ENCODE data around the gene DCHS2. TPM values are rescaled to one million over a fixed set of nuclear protein-coding genes. Genes with fewer than 3 reads are reported as not detected.

Gene DCHS2
- total RNA-seq, 1 experiment from 2014 or later, result not detected

DNA sequence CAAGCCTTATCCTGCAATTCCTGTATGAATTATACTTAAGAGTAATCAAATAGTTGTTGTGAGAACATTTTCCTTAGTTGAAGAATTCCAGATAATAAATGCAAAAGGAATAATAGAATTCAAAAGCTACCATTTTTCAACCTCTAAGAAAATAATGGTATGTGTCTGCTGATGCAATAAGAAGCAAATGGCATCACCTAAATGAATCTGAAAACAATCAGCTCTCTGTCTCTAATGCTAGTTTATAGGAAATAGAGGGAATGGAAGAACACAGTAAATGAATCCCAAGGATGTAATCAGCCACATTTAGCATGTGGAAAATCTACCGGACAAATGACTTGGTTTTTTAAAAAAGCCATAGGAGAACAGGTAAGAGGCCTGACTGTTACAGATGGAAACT lies 115.1 kb downstream of the DCHS2 start:
- Histone ChIP-seq H3K4me3 (no peak overlapping the region), H3K27me3 (replicated peaks) (no peaks in the 10 kb centered on the region), H3K36me3 (no peaks in the 10 kb centered on the region), H3K27ac (no peak overlapping the region), H3K9me3 (replicated peaks) (no peaks in the 10 kb centered on the region), H3K4me1 (replicated peaks) (no peaks in the 10 kb centered on the region)
- no peak for DNase-seq (ENCODE audit: low read depth in 1 of 2, low spot score in 2 of 2)

DNA sequence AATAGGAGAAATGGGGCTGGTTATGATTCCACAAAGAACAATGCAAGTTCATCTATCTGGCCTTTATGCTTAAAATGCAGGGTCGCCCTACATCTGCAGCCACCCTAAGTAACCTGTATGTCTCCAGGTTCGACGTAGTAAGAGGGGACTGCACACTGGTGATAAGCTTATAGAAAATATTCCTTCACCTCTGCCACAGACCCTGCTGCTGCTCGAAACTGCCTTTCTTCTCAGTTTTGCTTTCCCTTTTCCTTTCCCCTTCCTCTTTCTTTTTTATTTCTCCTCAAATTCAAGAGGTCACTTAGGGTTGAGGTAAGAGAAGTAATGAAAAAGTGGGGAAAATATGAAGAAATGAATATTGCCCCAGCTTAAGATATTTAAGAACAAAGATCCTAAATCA lies 123.5 kb downstream of the DCHS2 start:
- H3K4me1 ChIP-seq (replicated peaks), result no peaks in the 10 kb centered on the region
- H3K4me3 ChIP-seq, result no peak overlapping the region
- H3K27me3 ChIP-seq (replicated peaks), result no peaks in the 10 kb centered on the region
- H3K36me3 ChIP-seq, result no peaks in the 10 kb centered on the region
- H3K9me3 ChIP-seq (replicated peaks), result no peaks in the 10 kb centered on the region
- H3K27ac ChIP-seq, result no peak overlapping the region
- DNase-seq (ENCODE audit: low read depth in 1 of 2, low spot score in 2 of 2), result no peak

DNA sequence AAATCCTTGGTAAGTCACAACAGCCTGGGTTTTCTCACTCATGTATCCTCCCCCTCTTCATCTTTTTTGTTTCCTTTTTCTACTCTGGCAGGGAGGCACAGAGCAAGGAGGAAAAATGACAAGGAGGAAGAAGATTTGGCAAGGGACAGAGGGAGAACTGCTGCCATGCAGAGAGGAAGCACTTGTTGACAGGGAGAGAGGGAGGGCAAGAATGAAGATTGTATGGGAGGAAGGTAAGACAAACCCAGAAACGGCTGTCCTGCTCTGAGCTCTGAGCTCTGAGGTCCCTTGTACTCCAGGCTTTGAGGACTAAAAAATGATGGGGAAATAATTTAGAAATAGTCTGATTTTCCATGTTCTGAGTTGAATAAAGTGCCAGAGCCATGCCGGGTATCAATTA lies 123.9 kb downstream of the DCHS2 start:
- H3K27ac ChIP-seq, result no peak overlapping the region
- H3K4me1 ChIP-seq (replicated peaks), result no peaks in the 10 kb centered on the region
- no peak for DNase-seq (ENCODE audit: low read depth in 1 of 2, low spot score in 2 of 2)
- H3K27me3 ChIP-seq (replicated peaks), result no peaks in the 10 kb centered on the region
- no peak overlapping the region for H3K4me3 ChIP-seq
- H3K36me3 ChIP-seq, result no peaks in the 10 kb centered on the region
- no peaks in the 10 kb centered on the region for H3K9me3 ChIP-seq (replicated peaks)

DNA sequence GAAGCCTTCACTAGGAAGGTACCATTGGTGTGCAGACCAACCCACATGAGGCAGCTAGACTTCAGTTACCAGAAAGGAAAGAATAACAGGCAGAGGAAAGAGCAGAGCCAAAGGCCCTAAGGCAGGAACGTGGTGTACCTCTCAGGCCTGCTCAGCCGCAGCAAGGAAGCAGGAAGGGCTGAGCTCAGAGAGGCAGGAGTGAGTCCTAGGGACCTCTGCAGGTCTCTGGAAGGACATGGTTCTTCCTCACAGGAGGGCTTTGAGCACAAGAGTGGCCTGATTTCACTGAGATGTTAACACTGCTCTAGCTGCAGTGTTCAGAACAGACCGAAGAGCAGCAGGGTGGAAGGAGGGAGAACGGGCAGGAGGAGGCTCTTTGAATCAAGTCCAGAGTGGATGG lies 124.6 kb downstream of the DCHS2 start:
- Histone ChIP-seq H3K4me3 (no peak overlapping the region), H3K4me1 (replicated peaks) (no peaks in the 10 kb centered on the region), H3K9me3 (replicated peaks) (no peaks in the 10 kb centered on the region), H3K27ac (no peak overlapping the region), H3K27me3 (replicated peaks) (no peaks in the 10 kb centered on the region), H3K36me3 (no peaks in the 10 kb centered on the region)
- DNase-seq (ENCODE audit: low read depth in 1 of 2, low spot score in 2 of 2), result no peak

DNA sequence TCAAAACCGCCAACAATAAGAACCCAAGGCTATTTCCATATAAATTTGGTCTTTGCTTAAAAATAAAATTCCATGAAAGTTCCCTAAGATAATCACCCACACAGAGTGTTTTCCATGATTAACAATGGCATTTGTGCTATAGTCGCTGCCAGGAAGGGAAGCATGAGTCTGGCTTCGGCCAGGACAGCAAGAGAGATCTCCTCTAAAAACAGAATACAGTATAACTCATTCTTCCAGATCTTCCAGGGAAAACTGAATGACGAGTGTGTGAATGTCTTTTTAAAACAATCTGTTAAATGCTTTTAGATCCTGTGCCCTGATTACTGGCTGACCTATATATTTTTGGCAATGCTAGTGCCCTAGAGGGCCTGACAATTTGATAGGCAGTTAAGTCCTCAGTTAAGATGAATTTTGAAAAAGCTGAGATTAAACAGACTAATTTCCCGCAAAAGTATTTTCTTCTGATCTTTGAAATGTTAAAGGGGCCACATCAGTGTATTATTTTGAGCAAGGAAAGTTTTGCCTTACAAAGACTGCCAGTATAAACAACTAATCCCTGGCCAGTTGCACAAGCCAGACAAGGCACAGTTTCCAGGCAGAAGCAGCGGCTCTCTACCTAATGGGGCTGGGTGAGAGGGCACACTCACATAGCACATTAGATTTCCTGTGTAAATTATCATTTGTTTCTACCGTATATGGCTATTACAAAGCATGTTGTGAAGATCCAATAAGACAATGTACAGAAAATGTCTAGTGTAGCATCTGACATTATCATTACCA lies 127.3 kb downstream of the DCHS2 start:
- H3K4me3 ChIP-seq, result no peak overlapping the region
- no peak for DNase-seq (ENCODE audit: low read depth in 1 of 2, low spot score in 2 of 2)
- no peak overlapping the region for H3K27ac ChIP-seq
- no peaks in the 10 kb centered on the region for H3K4me1 ChIP-seq (replicated peaks)
- no peaks in the 10 kb centered on the region; the same call in 1 of the 2 replicates for H3K27me3 ChIP-seq (replicated peaks)
- no peaks in the 10 kb centered on the region for H3K36me3 ChIP-seq
- H3K9me3 ChIP-seq (replicated peaks), result no peaks in the 10 kb centered on the region

DNA sequence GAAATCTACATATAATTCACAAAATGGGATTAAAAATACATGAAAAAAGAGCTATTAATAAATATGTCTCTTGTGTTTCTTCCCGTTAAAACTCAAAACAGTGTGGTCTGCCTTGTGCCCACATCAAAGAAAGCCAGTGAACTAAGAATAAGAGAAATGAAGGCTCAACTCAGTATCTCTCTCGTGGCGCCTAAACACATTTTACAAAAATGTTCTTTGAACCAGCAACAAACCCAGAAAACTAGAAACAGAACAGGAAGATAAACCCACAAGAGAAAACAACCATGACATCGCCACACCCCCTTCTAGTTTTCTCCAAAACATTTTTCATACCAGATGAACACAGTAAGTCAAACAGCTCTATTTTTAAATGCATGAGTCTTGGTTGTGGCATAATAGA lies 130.1 kb downstream of the DCHS2 start:
- no peak overlapping the region for H3K27ac ChIP-seq
- no peaks in the 10 kb centered on the region for H3K9me3 ChIP-seq (replicated peaks)
- H3K4me3 ChIP-seq, result no peak overlapping the region
- DNase-seq (ENCODE audit: low read depth in 1 of 2, low spot score in 2 of 2), result no peak
- H3K36me3 ChIP-seq, result no peaks in the 10 kb centered on the region
- H3K4me1 ChIP-seq (replicated peaks), result no peaks in the 10 kb centered on the region
- H3K27me3 ChIP-seq (replicated peaks), result peaks cover 2% of the 10 kb centered on the region; the same call in 1 of the 2 replicates

DNA sequence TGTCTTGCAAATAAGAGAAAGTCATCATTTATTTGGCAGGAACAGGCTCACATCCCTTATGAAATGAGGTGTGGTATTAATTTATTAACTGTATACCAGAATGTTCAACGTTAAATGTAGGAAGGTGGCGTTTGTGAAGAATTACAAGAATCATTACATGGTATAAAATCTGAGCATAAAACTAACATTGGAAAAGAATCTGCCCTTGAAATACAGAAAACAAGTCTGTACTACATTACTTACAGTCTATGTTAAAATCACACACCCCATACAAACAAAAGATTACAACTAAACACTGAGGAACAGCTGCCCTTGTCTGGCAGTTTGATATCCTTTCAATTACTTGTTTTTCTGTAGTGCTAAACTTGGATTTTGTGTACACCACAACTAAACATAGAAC lies 131.1 kb downstream of the DCHS2 start:
- Histone ChIP-seq H3K4me1 (replicated peaks) (no peaks in the 10 kb centered on the region), H3K4me3 (no peak overlapping the region), H3K36me3 (no peaks in the 10 kb centered on the region), H3K27ac (no peak overlapping the region), H3K27me3 (replicated peaks) (peaks cover 2% of the 10 kb centered on the region; the same call in 1 of the 2 replicates), H3K9me3 (replicated peaks) (no peaks in the 10 kb centered on the region)
- no peak for DNase-seq (ENCODE audit: low read depth in 1 of 2, low spot score in 2 of 2)

DNA sequence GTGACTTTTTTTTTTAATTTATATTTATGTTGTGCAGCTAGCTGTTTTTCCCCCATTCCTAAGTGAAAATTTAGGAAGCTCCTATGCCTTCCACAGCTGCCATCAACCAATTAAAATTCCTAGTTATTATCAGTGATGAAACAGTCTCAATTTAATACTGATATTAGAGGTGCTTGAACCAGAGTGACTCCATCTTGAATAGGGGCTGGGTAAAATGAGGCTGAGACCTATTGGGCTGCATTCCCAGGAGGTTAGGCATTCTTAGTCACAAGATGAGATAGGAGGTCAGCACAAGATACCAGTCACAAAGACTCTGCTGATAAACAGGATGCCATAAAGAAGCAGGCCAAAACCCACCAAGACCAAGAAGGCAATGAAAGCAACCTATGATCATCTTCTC lies 136.7 kb downstream of the DCHS2 start:
- Histone ChIP-seq H3K4me1 (replicated peaks) (no peaks in the 10 kb centered on the region), H3K27ac (no peak overlapping the region), H3K9me3 (replicated peaks) (no peaks in the 10 kb centered on the region), H3K27me3 (replicated peaks) (0 out of 2 replicates have a peak, but pooled peaks cover 2% of the 10 kb centered on the region), H3K36me3 (no peaks in the 10 kb centered on the region), H3K4me3 (no peak overlapping the region)
- DNase-seq (ENCODE audit: low read depth in 1 of 2, low spot score in 2 of 2), result no peak

DNA sequence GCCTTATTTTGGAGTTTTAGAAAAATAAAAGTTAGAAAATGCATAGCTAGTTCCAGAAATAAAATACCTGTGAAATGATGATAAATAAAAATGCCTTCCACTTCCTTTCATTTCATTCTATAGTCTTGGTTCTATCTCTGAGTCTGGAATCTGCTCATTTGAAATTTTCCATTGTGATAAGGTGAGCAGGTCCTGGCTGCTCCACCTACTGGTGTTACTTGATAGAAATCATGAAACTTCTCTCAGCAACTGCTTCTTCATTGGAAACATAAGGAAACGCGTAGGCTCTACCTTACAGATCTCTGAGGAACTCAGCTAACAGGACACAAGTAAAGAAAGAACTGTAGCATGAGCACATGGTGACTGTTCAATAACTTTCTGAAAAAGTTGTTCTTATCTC lies 141.8 kb downstream of the DCHS2 start:
- H3K4me3 ChIP-seq, result no peak overlapping the region
- DNase-seq (ENCODE audit: low read depth in 1 of 2, low spot score in 2 of 2), result no peak
- no peaks in the 10 kb centered on the region for H3K36me3 ChIP-seq
- no peaks in the 10 kb centered on the region; the same call in 1 of the 2 replicates for H3K9me3 ChIP-seq (replicated peaks)
- no peak overlapping the region for H3K27ac ChIP-seq
- no peaks in the 10 kb centered on the region for H3K27me3 ChIP-seq (replicated peaks)
- no peaks in the 10 kb centered on the region for H3K4me1 ChIP-seq (replicated peaks)

DNA sequence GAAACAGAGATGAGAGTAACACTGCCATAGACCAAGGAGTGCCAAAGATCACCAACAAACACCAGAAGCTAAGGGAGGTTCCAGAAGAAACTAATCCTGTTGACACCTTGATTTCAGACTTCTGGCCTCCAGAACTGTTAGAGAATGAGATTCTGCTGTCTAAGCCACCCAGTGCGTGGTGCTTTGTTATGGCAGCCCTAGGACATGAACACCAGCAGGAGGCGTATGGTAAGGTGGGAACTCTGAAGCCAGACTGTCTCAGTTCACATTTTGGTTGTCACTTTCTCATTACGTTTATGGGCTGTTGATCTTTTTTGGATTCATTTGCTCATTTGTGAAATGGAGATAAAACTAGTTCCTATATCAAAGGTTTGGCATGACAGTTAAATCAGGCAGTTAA lies 142.9 kb downstream of the DCHS2 start:
- no peaks in the 10 kb centered on the region for H3K36me3 ChIP-seq
- H3K9me3 ChIP-seq (replicated peaks), result no peaks in the 10 kb centered on the region; the same call in 1 of the 2 replicates
- H3K4me3 ChIP-seq, result no peak overlapping the region
- H3K27me3 ChIP-seq (replicated peaks), result no peaks in the 10 kb centered on the region
- no peak for DNase-seq (ENCODE audit: low read depth in 1 of 2, low spot score in 2 of 2)
- no peaks in the 10 kb centered on the region for H3K4me1 ChIP-seq (replicated peaks)
- no peak overlapping the region for H3K27ac ChIP-seq

DNA sequence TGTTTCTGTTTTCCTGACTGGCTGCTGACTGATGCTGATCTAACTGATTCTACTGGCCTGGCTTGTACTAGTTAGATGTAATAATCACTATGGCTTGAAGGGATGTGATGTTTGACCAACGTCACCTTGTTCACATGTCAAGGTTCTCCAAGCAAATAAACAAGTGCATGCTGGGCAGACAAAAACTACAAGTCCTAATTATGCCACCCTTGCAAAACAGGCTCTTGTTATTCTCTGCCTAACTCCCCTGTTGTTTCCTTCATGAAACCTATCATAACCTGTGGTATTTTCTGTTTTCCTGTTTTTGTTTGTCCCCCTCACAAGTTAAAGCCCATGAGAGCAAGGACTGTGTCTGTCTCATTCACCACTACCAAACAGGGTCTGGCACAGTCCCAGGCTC lies 146.2 kb downstream of the DCHS2 start:
- DNase-seq (ENCODE audit: low read depth in 1 of 2, low spot score in 2 of 2), result no peak
- Histone ChIP-seq H3K9me3 (replicated peaks) (no peaks in the 10 kb centered on the region; the same call in 1 of the 2 replicates), H3K4me1 (replicated peaks) (no peaks in the 10 kb centered on the region), H3K36me3 (no peaks in the 10 kb centered on the region), H3K4me3 (no peak overlapping the region), H3K27me3 (replicated peaks) (no peaks in the 10 kb centered on the region; the same call in 1 of the 2 replicates), H3K27ac (no peak overlapping the region)

DNA sequence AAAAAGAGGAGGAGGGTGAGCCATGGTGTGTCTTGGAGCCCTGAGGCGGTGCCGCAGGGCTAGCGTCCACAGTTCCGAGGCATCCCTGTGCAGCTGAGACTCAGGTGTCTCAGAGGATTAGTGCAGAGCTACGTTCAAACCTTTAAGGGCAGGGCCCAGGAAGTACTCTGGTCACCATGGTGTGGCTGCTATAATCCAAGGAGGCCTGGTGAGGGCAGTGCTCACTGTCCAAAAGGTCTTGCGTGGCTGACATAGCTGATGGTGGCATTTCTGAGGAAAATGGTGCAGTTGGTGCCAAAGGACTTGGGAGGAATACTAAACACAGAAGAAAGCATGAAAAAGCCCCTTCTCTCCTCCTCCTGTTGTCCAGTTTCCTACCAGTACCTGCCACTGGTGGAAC lies 146.9 kb downstream of the DCHS2 start:
- H3K9me3 ChIP-seq (replicated peaks), result no peaks in the 10 kb centered on the region; the same call in 1 of the 2 replicates
- no peak overlapping the region for H3K4me3 ChIP-seq
- no peak overlapping the region for H3K27ac ChIP-seq
- H3K27me3 ChIP-seq (replicated peaks), result no peaks in the 10 kb centered on the region; the same call in 1 of the 2 replicates
- no peak for DNase-seq (ENCODE audit: low read depth in 1 of 2, low spot score in 2 of 2)
- no peaks in the 10 kb centered on the region for H3K36me3 ChIP-seq
- H3K4me1 ChIP-seq (replicated peaks), result no peaks in the 10 kb centered on the region

DNA sequence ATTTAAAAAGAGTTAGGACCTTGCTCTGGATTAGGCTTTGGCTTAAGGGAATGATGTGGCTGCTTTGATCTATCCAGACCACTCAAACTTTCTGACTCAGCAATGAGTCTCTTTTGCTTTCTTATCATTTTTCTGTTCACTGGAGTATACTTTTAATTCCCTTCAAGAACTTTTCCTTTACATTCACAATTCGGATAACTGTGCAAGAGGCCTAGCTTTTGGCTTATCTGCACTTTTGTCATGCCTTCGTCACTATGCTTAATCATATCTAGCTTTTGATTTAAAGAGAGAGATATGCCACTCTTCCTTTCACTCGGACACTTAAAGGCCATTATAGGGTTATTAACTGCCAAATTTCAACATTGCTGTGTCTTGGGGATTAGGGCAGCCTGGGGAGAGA lies 147.9 kb downstream of the DCHS2 start:
- no peaks in the 10 kb centered on the region; the same call in 1 of the 2 replicates for H3K27me3 ChIP-seq (replicated peaks)
- H3K4me1 ChIP-seq (replicated peaks), result no peaks in the 10 kb centered on the region
- H3K9me3 ChIP-seq (replicated peaks), result no peaks in the 10 kb centered on the region; the same call in 1 of the 2 replicates
- no peaks in the 10 kb centered on the region for H3K36me3 ChIP-seq
- no peak overlapping the region for H3K27ac ChIP-seq
- no peak for DNase-seq (ENCODE audit: low read depth in 1 of 2, low spot score in 2 of 2)
- H3K4me3 ChIP-seq, result no peak overlapping the region

DNA sequence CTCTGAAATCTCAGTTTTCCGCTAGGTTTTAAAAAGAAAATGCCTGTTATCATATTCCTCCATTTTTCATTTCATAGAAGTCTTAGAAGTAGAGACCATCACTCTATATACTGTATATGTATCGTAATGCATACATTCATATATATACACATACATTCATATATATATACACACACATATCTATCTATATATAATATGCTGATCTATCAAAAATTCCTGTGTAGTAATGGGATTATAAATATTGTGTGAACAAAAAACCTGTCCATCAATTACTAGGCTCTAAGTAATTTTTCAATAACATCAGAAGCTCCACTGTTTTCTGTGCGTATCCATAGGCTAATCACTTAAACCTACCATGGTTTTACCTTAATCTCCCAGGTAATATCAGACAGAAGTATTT lies 150.2 kb downstream of the DCHS2 start:
- DNase-seq (ENCODE audit: low read depth in 1 of 2, low spot score in 2 of 2), result no peak
- Histone ChIP-seq H3K9me3 (replicated peaks) (no peaks in the 10 kb centered on the region), H3K4me1 (replicated peaks) (no peaks in the 10 kb centered on the region), H3K27ac (no peak overlapping the region), H3K27me3 (replicated peaks) (no peaks in the 10 kb centered on the region; the same call in none of the 2 replicates), H3K36me3 (no peaks in the 10 kb centered on the region), H3K4me3 (no peak overlapping the region)

All from SJSA1 (cell line).